GM19239 (cell line): ENCODE data around the gene SFT2D1.
"Not testable (repeated sequence)": the region's sequence is repeated elsewhere in the genome, so short reads cannot be mapped to it uniquely, and the experiment has no call there.

Experiments
- DNase-seq: peaks from one replicate; pipeline ENCODE4 v3.0.0; 2011; ENCODE audit warnings: low spot score; ENCODE audit not compliant: insufficient read length
- FAIRE-seq: peaks from 2 replicates; lab custom pipeline; 2011; peaks lifted over from hg19 to GRCh38; lab: Jason Lieb, UNC

Gene SFT2D1

GRCh38 chr6:166342349-166343149, at the start of gene SFT2D1:
Gene SFT2D1, minus strand, starts transcription at chr6:166342545. Its CDS starts 64 bp downstream, at chr6:166342481.
- DNase-seq, result peak; percentile 79
- FAIRE-seq, result peak; percentile 65

- no peak for DNase-seq
- no peak for FAIRE-seq
Observed at GRCh38 chr6:166389119-166389518, 46.8 kb upstream of the SFT2D1 start.

- no peak for FAIRE-seq
Observed at GRCh38 chr6:166388290-166389004, 46.1 kb upstream of the SFT2D1 start.

GRCh38 chr6:166387642-166388289, 45.4 kb upstream of the SFT2D1 start:
- FAIRE-seq, result no peak
- DNase-seq, result no peak

More at GRCh38 chr6:166388290-166389004, 46.1 kb upstream of the SFT2D1 start:
- DNase-seq, result no peak

- not testable (repeated sequence) for FAIRE-seq, DNase-seq
Observed at GRCh38 chr6:166387098-166387497, 44.8 kb upstream of the SFT2D1 start.

GRCh38 chr6:166386111-166386510, 43.8 kb upstream of the SFT2D1 start:
- FAIRE-seq, result no peak
- no peak for DNase-seq

- not testable (repeated sequence) for DNase-seq, FAIRE-seq
Observed at GRCh38 chr6:166383802-166384363, 41.5 kb upstream of the SFT2D1 start.

- FAIRE-seq, result peak; percentile 97
- peak; percentile 92 for DNase-seq
Observed at GRCh38 chr6:166382933-166383801, 40.8 kb upstream of the SFT2D1 start, which contains the start of gene MPC1. Gene MPC1, minus strand, starts transcription at chr6:166382940. Its CDS starts 64 bp downstream, at chr6:166382876.

GRCh38 chr6:166382500-166382932, 40.2 kb upstream of the SFT2D1 start:
- no peak for FAIRE-seq
- no peak for DNase-seq

- no peak for DNase-seq
- FAIRE-seq, result peak; percentile 90
Observed at GRCh38 chr6:166381733-166382499, 39.6 kb upstream of the SFT2D1 start.

- FAIRE-seq (peak; percentile 58), DNase-seq (no peak)
Observed at GRCh38 chr6:166381381-166381732, 39.0 kb upstream of the SFT2D1 start.

- FAIRE-seq, result peak; percentile 69
- DNase-seq, result no peak
Observed at GRCh38 chr6:166379800-166380199, 37.5 kb upstream of the SFT2D1 start.

- DNase-seq, result no peak
- no peak for FAIRE-seq
Observed at GRCh38 chr6:166379103-166379586, 36.8 kb upstream of the SFT2D1 start.

- DNase-seq (no peak), FAIRE-seq (peak; percentile 60)
Observed at GRCh38 chr6:166377721-166378120, 35.4 kb upstream of the SFT2D1 start.

- DNase-seq (no peak), FAIRE-seq (no peak)
Observed at GRCh38 chr6:166375013-166375412, 32.7 kb upstream of the SFT2D1 start.

- DNase-seq (no peak), FAIRE-seq (no peak)
Observed at GRCh38 chr6:166370489-166370888, 28.1 kb upstream of the SFT2D1 start.

- no peak for FAIRE-seq
- no peak for DNase-seq
Observed at GRCh38 chr6:166369782-166370181, 27.4 kb upstream of the SFT2D1 start.

- FAIRE-seq (no peak), DNase-seq (no peak)
Observed at GRCh38 chr6:166366921-166367320, 24.6 kb upstream of the SFT2D1 start.

GRCh38 chr6:166365806-166366205, 23.5 kb upstream of the SFT2D1 start:
- DNase-seq (no peak), FAIRE-seq (no peak)
